Neural cell (in vitro differentiated cells): ENCODE data around the gene ZNF350. TPM values are rescaled to one million over a fixed set of nuclear protein-coding genes. Genes with fewer than 3 reads are reported as not detected.

Experiments used
- H2AFZ ChIP-seq: fragments of 200-600, 300-800 bp; sonication (generic), shearing (Covaris generic); 2 replicates; pipeline ENCODE4 v1.6.0; 2014; ENCODE audit warnings: low read depth, mild to moderate bottlenecking, antibody characterized with exemption, low read length, moderate library complexity
- H3F3A ChIP-seq: fragments of 200-600 bp; shearing (Covaris generic); 2 replicates; pipeline ENCODE4 v1.6.1; 2016; ENCODE audit warnings: mild to moderate bottlenecking, moderate library complexity, mixed read lengths, antibody characterized with exemption, low read length; ENCODE audit not compliant: insufficient read depth, poor library complexity, severe bottlenecking
- H3K27ac ChIP-seq: fragments of 200-600, 300-800 bp; sonication (generic), shearing (Covaris generic); 2 replicates; pipeline ENCODE4 v1.5.1; 2014; ENCODE audit warnings: mild to moderate bottlenecking, low read length, moderate library complexity
- H3K27me3 ChIP-seq: fragments of 300-800, 200-600 bp; sonication (generic), shearing (Covaris generic); 2 replicates; pipeline ENCODE4 v1.6.0; 2014; ENCODE audit warnings: mild to moderate bottlenecking, low read depth, low read length, moderate library complexity; ENCODE audit not compliant: insufficient read depth
- H3K36me3 ChIP-seq: fragments of 300-800, 200-600 bp; sonication (generic), shearing (Covaris generic); 2 replicates; pipeline ENCODE4 v1.5.1; 2014; ENCODE audit warnings: mild to moderate bottlenecking, antibody characterized with exemption, low read length, moderate library complexity; ENCODE audit not compliant: insufficient read depth
- H3K4me2 ChIP-seq: fragments of 300-800, 200-600 bp; sonication (generic), shearing (Covaris generic); 2 replicates; pipeline ENCODE4 v1.6.0; 2014; ENCODE audit warnings: mild to moderate bottlenecking, low read length
- H3K4me3 ChIP-seq: fragments of 300-800, 200-600 bp; sonication (generic), shearing (Covaris generic); 2 replicates; pipeline ENCODE4 v1.5.1; 2014; ENCODE audit warnings: mild to moderate bottlenecking, low read length, moderate library complexity
- H3K79me2 ChIP-seq: fragments of 200-600 bp; shearing (Covaris generic); replicated peaks from 2 replicates; pipeline ENCODE4 v1.6.0; 2014; ENCODE audit warnings: mild to moderate bottlenecking, low read length, moderate library complexity; ENCODE audit not compliant: insufficient read depth
- H3K9ac ChIP-seq: fragments of 300-800, 200-600 bp; sonication (generic), shearing (Covaris generic); 2 replicates; pipeline ENCODE4 v1.6.1; 2016; ENCODE audit warnings: mild to moderate bottlenecking, low read length, mixed read lengths
- H3K9me2 ChIP-seq: fragments of 200-600 bp; shearing (Covaris generic); 2 replicates; pipeline ENCODE4 v1.6.1; 2016; ENCODE audit warnings: mild to moderate bottlenecking, low read length, mixed read lengths; ENCODE audit not compliant: insufficient read depth
- H3K9me3 ChIP-seq: fragments of 200-600, 300-800 bp; sonication (generic), shearing (Covaris generic); 2 replicates; pipeline ENCODE4 v1.6.1; 2016; ENCODE audit warnings: mild to moderate bottlenecking, mixed run types, low read length, moderate library complexity, mixed read lengths
- H4K20me1 ChIP-seq: fragments of 200-600 bp; shearing (Covaris generic); 2 replicates; pipeline ENCODE4 v1.6.1; 2016; ENCODE audit warnings: mild to moderate bottlenecking, mixed run types; ENCODE audit not compliant: insufficient read depth
- CTCF ChIP-seq: fragments of 450-650 bp; IDR thresholded peaks from 2 replicates; pipeline ENCODE4 v1.5.1; 2014; ENCODE audit warnings: antibody characterized with exemption, mild to moderate bottlenecking, moderate library complexity; ENCODE audit not compliant: poor library complexity, severe bottlenecking
- EP300 ChIP-seq: fragments of 450-650 bp; conservative IDR thresholded peaks from 2 replicates; pipeline ENCODE4 v1.6.1; 2014; ENCODE audit warnings: antibody characterized with exemption, mild to moderate bottlenecking, moderate library complexity; ENCODE audit not compliant: poor library complexity, severe bottlenecking
- EZH2 ChIP-seq: fragments of 200-600, 300-800 bp; shearing (Covaris generic), sonication (generic); IDR thresholded peaks from 2 replicates; pipeline ENCODE4 v1.6.1; 2014; ENCODE audit warnings: antibody characterized with exemption, low read length, borderline replicate concordance, mild to moderate bottlenecking; ENCODE audit not compliant: insufficient read depth, poor library complexity, severe bottlenecking
- MXI1 ChIP-seq: fragments of 450-650 bp; conservative IDR thresholded peaks from 2 replicates; pipeline ENCODE4 v1.6.1; 2014; ENCODE audit warnings: antibody characterized with exemption, mild to moderate bottlenecking; ENCODE audit not compliant: poor library complexity, severe bottlenecking
- POLR2AphosphoS5 ChIP-seq: IDR thresholded peaks from 2 replicates; pipeline ENCODE4 v1.6.1; 2012
- RAD21 ChIP-seq: fragments of 450-650 bp; conservative IDR thresholded peaks from 2 replicates; pipeline ENCODE4 v1.6.1; 2014; ENCODE audit warnings: antibody characterized with exemption, mild to moderate bottlenecking, moderate library complexity
- REST ChIP-seq: IDR thresholded peaks from 2 replicates; pipeline ENCODE4 v1.6.1; 2012; ENCODE audit warnings: borderline replicate concordance
- SMC3 ChIP-seq: fragments of 450-650 bp; conservative IDR thresholded peaks from 2 replicates; pipeline ENCODE4 v1.6.1; 2014; ENCODE audit warnings: antibody characterized with exemption, mild to moderate bottlenecking, moderate library complexity; ENCODE audit not compliant: poor library complexity
- TAF1 ChIP-seq: IDR thresholded peaks from 2 replicates; pipeline ENCODE4 v1.6.1; 2012; ENCODE audit warnings: low read depth
- polyA plus RNA-seq: library from polyadenylated mRNA; depleted of rRNA; stranded (reverse); fragments of >200 nt; gene quantifications from 2 replicates; pipeline ENCODE4 v1.2.3, GENCODE V29; 2014

Gene ZNF350
- polyA plus RNA-seq, 1 donor from 2014 or later, result 7.9 TPM

GRCh38 chr19:52007451-52007805, 20.8 kb upstream of the ZNF350 start:
- TF ChIP-seq TAF1 (no peak), RAD21 (no peak), SMC3 (no peak), EP300 (no peak), REST (no peak)

GRCh38 chr19:51994048-51994644, 7.5 kb upstream of the ZNF350 start:
- H3K27me3 ChIP-seq, result no peaks in the 10 kb centered on the region
- TF ChIP-seq POLR2AphosphoS5 (no peak), EZH2 (no peak), REST (no peak), CTCF (no peak), MXI1 (no peak), EP300 (no peak), SMC3 (no peak), TAF1 (no peak), RAD21 (no peak)
- no peaks in the 10 kb centered on the region for H3K9me2 ChIP-seq
- peaks cover 56% of the 10 kb centered on the region for H3K36me3 ChIP-seq
- H3K9ac ChIP-seq, result no peak overlapping the region
- H3F3A ChIP-seq, result no peaks in the 10 kb centered on the region
- H3K27ac ChIP-seq, result no peak overlapping the region
- no peak overlapping the region for H3K4me3 ChIP-seq
- H4K20me1 ChIP-seq, result no peaks in the 10 kb centered on the region
- no peak overlapping the region for H3K4me2 ChIP-seq
- H2AFZ ChIP-seq, result no peak overlapping the region
- no peaks in the 10 kb centered on the region for H3K79me2 ChIP-seq
- peaks cover 39% of the 10 kb centered on the region for H3K9me3 ChIP-seq

More at GRCh38 chr19:52007451-52007805, 20.8 kb upstream of the ZNF350 start:
- Histone ChIP-seq H3K9me3 (no peaks in the 10 kb centered on the region), H3F3A (no peaks in the 10 kb centered on the region), H3K4me3 (peak overlapping the region; percentile 95), H3K9ac (peak overlapping the region; percentile 79), H3K4me2 (peak overlapping the region; percentile 80), H3K27me3 (no peaks in the 10 kb centered on the region), H4K20me1 (no peaks in the 10 kb centered on the region), H3K9me2 (no peaks in the 10 kb centered on the region), H3K79me2 (peaks cover 32% of the 10 kb centered on the region), H2AFZ (peak overlapping the region; percentile 96), H3K27ac (peak overlapping the region; percentile 82), H3K36me3 (peaks cover 8% of the 10 kb centered on the region)
